HepG2 (cell line): ENCODE results near the gene TBX6. TPM values are rescaled to one million over a fixed set of nuclear protein-coding genes. Genes with fewer than 3 reads are reported as not detected.

Source experiments
- ATAC-seq: fragments of 200-7000 bp; cut with Tn5 transposase; 3 replicates; pipeline ENCODE4 v1.9.1; 2020; ENCODE audit warnings: mild to moderate bottlenecking, moderate library complexity
- BruUV-seq: library from RNA; stranded (reverse); fragments of 400-500 nt; replicated peaks from 2 replicates; lab custom pipeline; 2021; lab: Mats Ljungman, UMichigan
- CTCF ChIA-PET: fragments of 300-600 bp; formaldehyde crosslinking; extraction: SDS; loops from one replicate; lab custom pipeline; 2021; ENCODE audit warnings: low total read pairs, inconsistent platforms, low intra/inter-chr PET ratio; lab: Yijun Ruan, JAX
- POLR2A ChIA-PET: fragments of 350-600 bp; sonication (Branson Sonifier 250); formaldehyde crosslinking; loops from one replicate; lab custom pipeline; 2020; ENCODE audit warnings: antibody characterized with exemption, inconsistent platforms; lab: Yijun Ruan, JAX
- DNase-seq: peaks from one replicate; pipeline ENCODE4 v3.0.0-alpha.2; 2015; ENCODE audit warnings: low spot score
- FAIRE-seq: peaks from 3 replicates; lab custom pipeline; 2011; peaks lifted over from hg19 to GRCh38; lab: Jason Lieb, UNC
- H2AFZ ChIP-seq: one replicate; pipeline ENCODE4 v1.6.1; 2011; ENCODE audit warnings: low read length, inconsistent platforms
- H3K27ac ChIP-seq: fragments of 300-600 bp; 3 replicates; pipeline ENCODE4 v1.8.0; 2011; ENCODE audit warnings: mixed run types, mild to moderate bottlenecking, mixed read lengths, low read length, inconsistent platforms; ENCODE audit not compliant: insufficient read depth; ENCODE audit errors: extremely low read length
- H3K27me3 ChIP-seq, 2 experiments: fragments of 200-600 bp in 1 of 2; 2 replicates in 1 of 2; 3 replicates in 1 of 2; pipeline versions ENCODE4 v1.6.0 to v1.8.0; 2011; ENCODE audit warnings: low read length in 2 of 2, mild to moderate bottlenecking in 2 of 2, moderate library complexity in 2 of 2, inconsistent platforms in 1 of 2; ENCODE audit not compliant: insufficient read depth in 2 of 2, control insufficient read depth in 1 of 2
- H3K36me3 ChIP-seq, 2 experiments: fragments of 200-600 bp in 1 of 2; replicated peaks in 1 of 2; 2 replicates in 1 of 2; 3 replicates in 1 of 2; pipeline versions ENCODE4 v1.5.1 to v1.8.0; 2011; ENCODE audit warnings: low read length in 2 of 2, inconsistent platforms in 1 of 2; ENCODE audit not compliant: insufficient read depth in 2 of 2, control insufficient read depth in 1 of 2
- H3K4me1 ChIP-seq: 2 replicates; pipeline ENCODE4 v1.5.1; 2012; ENCODE audit warnings: low read length, inconsistent platforms; ENCODE audit not compliant: insufficient read depth
- H3K4me2 ChIP-seq: 2 replicates; pipeline ENCODE4 v1.6.0; 2011; ENCODE audit warnings: low read depth, low read length, inconsistent platforms
- H3K4me3 ChIP-seq, 3 experiments: fragments of 200-600 bp in 1 of 3; sonication (generic), shearing (Covaris generic) in 1 of 3; replicated peaks in 1 of 3; 2 replicates each; pipeline ENCODE4 v1.5.1; 2011 to 2016; ENCODE audit warnings: low read length in 3 of 3, inconsistent platforms in 2 of 3, low read depth in 2 of 3, mild to moderate bottlenecking in 2 of 3, control low read depth in 1 of 3, mixed read lengths in 1 of 3; ENCODE audit not compliant: insufficient read depth in 1 of 3
- H3K79me2 ChIP-seq: one replicate; pipeline ENCODE4 v1.6.1; 2011; ENCODE audit warnings: low read length, inconsistent platforms; ENCODE audit not compliant: insufficient read depth
- H3K9ac ChIP-seq: 2 replicates; pipeline ENCODE4 v1.6.0; 2011; ENCODE audit warnings: mild to moderate bottlenecking, low read depth, low read length, inconsistent platforms; ENCODE audit not compliant: insufficient read depth
- H3K9me3 ChIP-seq: 2 replicates; pipeline ENCODE4 v1.5.1; 2012; ENCODE audit warnings: mild to moderate bottlenecking, low read length
- H4K20me1 ChIP-seq: 2 replicates; pipeline ENCODE4 v1.6.0; 2011; ENCODE audit warnings: inconsistent platforms, mild to moderate bottlenecking, low read length, moderate library complexity; ENCODE audit not compliant: insufficient read depth
- ARID2 ChIP-seq: sonication (generic); formaldehyde crosslinking; IDR thresholded peaks from 2 replicates; pipeline ENCODE4 v1.8.1; 2022; ENCODE audit warnings: mild to moderate bottlenecking, missing genetic modification reagents, borderline replicate concordance
- HNRNPL ChIP-seq: fragments of 200-400 bp; formaldehyde crosslinking; IDR thresholded peaks from 2 replicates; pipeline ENCODE4 v1.6.1; 2017; ENCODE audit warnings: mild to moderate bottlenecking, low read depth, low read length
- NR2C2 ChIP-seq: sonication (generic); formaldehyde crosslinking; IDR thresholded peaks from 2 replicates; pipeline ENCODE4 v1.4.0; 2020; ENCODE audit warnings: missing genetic modification reagents, mild to moderate bottlenecking, moderate library complexity, borderline replicate concordance
- NR2F6 ChIP-seq, 2 experiments: IDR thresholded peaks; 2 replicates each; pipeline ENCODE4 v1.6.1; 2016; ENCODE audit warnings: antibody characterized with exemption in 1 of 2, mild to moderate bottlenecking in 1 of 2
- POLR2A ChIP-seq, 2 experiments: IDR thresholded peaks; 2 replicates each; pipeline ENCODE4 v1.6.1; 2011; ENCODE audit warnings: low read depth in 2 of 2, low read length in 2 of 2, mild to moderate bottlenecking in 1 of 2, moderate library complexity in 1 of 2; ENCODE audit not compliant: insufficient read depth in 1 of 2
- RARA ChIP-seq: IDR thresholded peaks from 2 replicates; pipeline ENCODE4 v1.6.1; 2016; ENCODE audit warnings: missing genetic modification reagents, missing compliant biosample characterization
- RBAK ChIP-seq: sonication (generic); formaldehyde crosslinking; IDR thresholded peaks from 2 replicates; pipeline ENCODE4 v1.5.1; 2020; ENCODE audit warnings: mild to moderate bottlenecking, missing genetic modification reagents
- YEATS2 ChIP-seq: sonication (generic); formaldehyde crosslinking; IDR thresholded peaks from 2 replicates; pipeline ENCODE4 v1.4.0; 2020; ENCODE audit warnings: missing genetic modification reagents, borderline replicate concordance
- ZNF232 ChIP-seq: sonication (generic); formaldehyde crosslinking; IDR thresholded peaks from 2 replicates; pipeline ENCODE4 v1.4.0; 2020; ENCODE audit warnings: missing genetic modification reagents, borderline replicate concordance
- ZNF331 ChIP-seq: sonication (generic); formaldehyde crosslinking; IDR thresholded peaks from 2 replicates; pipeline ENCODE4 v1.4.0; 2020; ENCODE audit warnings: missing genetic modification reagents
- ZNF34 ChIP-seq: sonication (generic); formaldehyde crosslinking; IDR thresholded peaks from 2 replicates; pipeline ENCODE4 v1.4.0; 2020; ENCODE audit warnings: mild to moderate bottlenecking, missing genetic modification reagents, borderline replicate concordance
- ZNF558 ChIP-seq: sonication (generic); formaldehyde crosslinking; IDR thresholded peaks from 2 replicates; pipeline ENCODE4 v1.9.0; 2022; ENCODE audit warnings: mild to moderate bottlenecking, missing genetic modification reagents, borderline replicate concordance
- WGBS: methylation state at CpG from one replicate; pipeline ENCODE4 v1.1.6; 2017; ENCODE audit warnings: low lambda C conversion rate; 5-methylcytosine and 5-hydroxymethylcytosine counted together
- in situ Hi-C: cut with HindIII; loops from 2 replicates; pipeline ENCODE4 v1.10.0; 2017; ENCODE audit warnings: low pct_unique_long_range_greater_than_20kb; ENCODE audit not compliant: extremely low pct_ligation_motif_present
- intact Hi-C: fragments of 100-400 bp; cut with micrococcal nuclease; formaldehyde crosslinking; loops from one replicate; pipeline ENCODE4 v1.10.0; 2022; ENCODE audit not compliant: unreplicated experiment
- polyA plus RNA-seq, 8 experiments: library from polyadenylated mRNA; depleted of rRNA in 3 of 8; stranded (reverse) in 7 of 8; unstranded in 1 of 8; fragments of >200 nt; fragmentation: Illumina TruSeq in 4 of 8; extraction: Trizol in 4 of 8; gene quantifications; 2 replicates each; pipeline versions ENCODE4 v1.2.1 to v1.2.3, GENCODE V29; 2011 to 2016; ENCODE audit warnings: low read depth in 4 of 8, missing spikeins in 1 of 8, mixed read lengths in 1 of 8; ENCODE audit not compliant: insufficient read depth in 1 of 8
- total RNA-seq, 5 experiments: library from RNA; depleted of rRNA; stranded (reverse); fragments of >200 nt; fragmentation: Illumina TruSeq; extraction: Trizol; gene quantifications; 2 replicates each; pipeline ENCODE4 v1.2.3, GENCODE V29; 2016; ENCODE audit warnings: low read depth in 1 of 5
- TF ChIP-seq, protein P1 (sequence below): sonication (generic); formaldehyde crosslinking; IDR thresholded peaks from 2 replicates; pipeline ENCODE4 v1.8.0; 2023; ENCODE audit warnings: mild to moderate bottlenecking, missing genetic modification reagents
- TF ChIP-seq, protein P2 (sequence below): IDR thresholded peaks from 2 replicates; pipeline ENCODE4 v1.6.1; 2016; ENCODE audit warnings: low read depth, control low read depth
- TF ChIP-seq, protein P3 (sequence below): sonication (generic); formaldehyde crosslinking; IDR thresholded peaks from 2 replicates; pipeline ENCODE4 v1.8.0; 2022; ENCODE audit warnings: missing genetic modification reagents, mild to moderate bottlenecking, moderate library complexity, borderline replicate concordance

Gene TBX6
- total and polyA plus RNA-seq, 2 of the 13 experiments (the other 11 are each of a cell fraction or from before 2014, with no cell fraction given), result 0.24 to 0.42 TPM

DNA sequence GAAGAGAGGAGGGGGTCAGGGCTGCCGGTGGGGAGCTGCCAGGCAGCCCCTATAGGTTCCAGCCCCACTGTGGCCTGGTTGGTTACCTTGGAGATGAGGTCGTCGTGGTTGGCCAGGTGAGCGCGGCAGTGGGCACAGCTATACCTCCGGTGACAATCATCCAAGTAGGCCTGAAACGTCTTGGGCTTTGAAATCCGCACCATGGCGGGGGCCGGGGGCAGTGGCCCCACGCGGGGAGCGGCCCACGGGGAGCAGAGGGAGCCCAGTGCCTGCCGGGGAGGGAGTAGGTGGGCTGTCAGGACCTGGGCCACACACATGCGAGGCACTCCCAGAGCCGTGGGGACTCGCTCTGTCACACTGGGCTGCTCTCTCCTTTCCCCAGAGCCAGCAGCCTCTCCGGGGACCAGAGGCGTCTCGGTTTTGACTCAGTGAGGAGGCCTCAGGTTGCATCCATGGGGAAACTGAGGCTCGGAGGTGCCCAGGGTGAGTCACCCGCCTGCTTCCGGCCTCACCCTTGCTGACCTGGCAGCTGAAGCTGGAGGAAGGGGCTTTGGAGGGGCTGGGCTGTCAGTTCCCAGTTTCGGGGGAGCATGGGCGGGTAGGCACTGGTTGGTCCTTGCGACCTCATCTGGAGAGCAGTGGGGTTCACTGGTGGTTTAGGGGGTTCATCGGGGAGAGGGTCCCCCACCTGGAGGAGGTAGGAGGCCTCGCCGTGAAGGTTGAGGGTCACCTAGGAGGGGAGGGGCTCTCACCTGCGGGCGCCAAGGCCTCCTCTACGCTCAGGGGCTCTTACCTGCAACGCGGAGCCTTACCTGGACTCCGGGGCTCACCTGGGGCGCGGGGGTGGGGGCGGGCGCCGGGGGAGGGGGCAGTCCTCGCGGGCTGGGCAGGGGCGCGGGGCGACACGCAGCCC lies 3.7 kb upstream of the TBX6 start (continued):
- TF ChIP-seq YEATS2 (no peak), RBAK (CRISPR knock-in tag) (no peak), HNRNPL (0 out of 2 replicates have a peak, but pooled peaks have one; percentile 59), POLR2A (IDR thresholded peaks at IDR 0.05; ENCODE audit: insufficient read depth in 1 of 2, low read depth in 2 of 2, low read length in 2 of 2) (no peak)
- TF ChIP-seq, protein P1, sequence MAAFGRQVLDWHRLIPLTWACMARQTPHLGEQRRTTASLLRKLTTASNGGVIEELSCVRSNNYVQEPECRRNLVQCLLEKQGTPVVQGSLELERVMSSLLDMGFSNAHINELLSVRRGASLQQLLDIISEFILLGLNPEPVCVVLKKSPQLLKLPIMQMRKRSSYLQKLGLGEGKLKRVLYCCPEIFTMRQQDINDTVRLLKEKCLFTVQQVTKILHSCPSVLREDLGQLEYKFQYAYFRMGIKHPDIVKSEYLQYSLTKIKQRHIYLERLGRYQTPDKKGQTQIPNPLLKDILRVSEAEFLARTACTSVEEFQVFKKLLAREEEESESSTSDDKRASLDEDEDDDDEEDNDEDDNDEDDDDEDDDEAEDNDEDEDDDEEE (CRISPR knock-in tag), result 0 out of 2 replicates have a peak, but pooled peaks have one; percentile 35
- TF ChIP-seq, all 625 proteins: peak for 38

DNA sequence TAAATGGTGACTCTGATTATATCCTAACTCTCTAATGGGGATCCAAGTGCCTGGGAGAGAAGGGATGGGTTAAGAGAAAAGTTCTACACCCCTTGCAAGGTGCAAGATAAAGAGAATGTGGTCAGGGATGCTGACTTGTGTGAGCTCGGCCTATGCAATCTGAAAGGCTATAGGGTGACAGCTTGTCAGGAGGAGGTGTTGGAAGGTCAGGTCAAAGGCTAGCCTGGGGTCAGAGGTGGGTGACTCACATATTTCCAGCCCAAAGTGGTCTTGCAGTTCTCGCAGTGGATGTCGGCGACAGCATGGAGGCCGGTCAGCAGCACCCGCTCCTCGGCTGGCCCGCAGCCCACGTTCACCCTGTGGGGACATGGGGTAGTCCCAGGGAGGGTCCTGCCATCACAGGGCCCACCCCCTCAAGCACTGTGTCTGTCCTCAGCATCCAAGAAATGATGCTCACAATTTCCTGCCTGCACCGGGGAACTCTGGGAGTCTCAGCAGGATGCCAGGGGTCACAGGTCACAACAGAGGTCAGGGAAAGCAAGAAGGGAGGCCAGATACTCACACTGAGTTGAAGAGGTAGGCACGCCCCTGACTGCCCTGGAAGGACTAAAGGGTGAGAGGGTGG lies 2.9 kb upstream of the TBX6 start:
- BruUV-seq, result no TSS peak
- Histone ChIP-seq H3K4me1 (peaks cover 59% of the 10 kb centered on the region), H3K27ac (no peak overlapping the region), H3K9me3 (peaks cover 12% of the 10 kb centered on the region), H4K20me1 (no peaks in the 10 kb centered on the region), H3K36me3 (no peaks in the 10 kb centered on the region; a peak in 1 of 5 replicates), H3K4me2 (peak overlapping the region; percentile 96), H3K9ac (peak overlapping the region; percentile 72), H2AFZ (no peak overlapping the region), H3K79me2 (no peaks in the 10 kb centered on the region), H3K4me3 (peak overlapping the region in 1 of 3 experiments; percentile 82; a peak in 1 of 6 replicates), H3K27me3 (no peaks in the 10 kb centered on the region; a peak in 1 of 5 replicates)
- CTCF ChIA-PET, result no interaction called here
- DNase-seq (no peak), FAIRE-seq (no peak), ATAC-seq (no peak)
- in situ Hi-C loops, result loop anchor here (25.0 kb wide), 1 partner anchor 543 kb away; no protein-coding TSS in a partner anchor
- POLR2A ChIA-PET, result interaction anchor here (0.6 to 3.0 kb wide), 4 partner anchors 17 to 28 kb away, joined by 3 to 14 read pairs (median 6); partner anchors contain the start of gene PPP4C
- intact Hi-C loops, result no loop called here
- WGBS, result 59% methylated on average over 6 of the region's 11 CpGs
- peak; percentile 82 for TF ChIP-seq NR2C2 (CRISPR knock-in tag)
- TF ChIP-seq, protein P2, sequence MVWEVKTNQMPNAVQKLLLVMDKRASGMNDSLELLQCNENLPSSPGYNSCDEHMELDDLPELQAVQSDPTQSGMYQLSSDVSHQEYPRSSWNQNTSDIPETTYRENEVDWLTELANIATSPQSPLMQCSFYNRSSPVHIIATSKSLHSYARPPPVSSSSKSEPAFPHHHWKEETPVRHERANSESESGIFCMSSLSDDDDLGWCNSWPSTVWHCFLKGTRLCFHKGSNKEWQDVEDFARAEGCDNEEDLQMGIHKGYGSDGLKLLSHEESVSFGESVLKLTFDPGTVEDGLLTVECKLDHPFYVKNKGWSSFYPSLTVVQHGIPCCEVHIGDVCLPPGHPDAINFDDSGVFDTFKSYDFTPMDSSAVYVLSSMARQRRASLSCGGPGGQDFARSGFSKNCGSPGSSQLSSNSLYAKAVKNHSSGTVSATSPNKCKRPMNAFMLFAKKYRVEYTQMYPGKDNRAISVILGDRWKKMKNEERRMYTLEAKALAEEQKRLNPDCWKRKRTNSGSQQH (CRISPR knock-in tag), result no peak
- no peak for TF ChIP-seq ZNF232 (CRISPR knock-in tag)
- TF ChIP-seq ARID2 (CRISPR knock-in tag), result no peak
- 0 out of 2 replicates have a peak, but pooled peaks have one; percentile 29 for TF ChIP-seq RARA (CRISPR knock-in tag)
- TF ChIP-seq ZNF34 (CRISPR knock-in tag), result no peak
- TF ChIP-seq ZNF331, result no peak
- TF ChIP-seq ZNF558 (CRISPR knock-in tag), result no peak
- TF ChIP-seq, protein P3, sequence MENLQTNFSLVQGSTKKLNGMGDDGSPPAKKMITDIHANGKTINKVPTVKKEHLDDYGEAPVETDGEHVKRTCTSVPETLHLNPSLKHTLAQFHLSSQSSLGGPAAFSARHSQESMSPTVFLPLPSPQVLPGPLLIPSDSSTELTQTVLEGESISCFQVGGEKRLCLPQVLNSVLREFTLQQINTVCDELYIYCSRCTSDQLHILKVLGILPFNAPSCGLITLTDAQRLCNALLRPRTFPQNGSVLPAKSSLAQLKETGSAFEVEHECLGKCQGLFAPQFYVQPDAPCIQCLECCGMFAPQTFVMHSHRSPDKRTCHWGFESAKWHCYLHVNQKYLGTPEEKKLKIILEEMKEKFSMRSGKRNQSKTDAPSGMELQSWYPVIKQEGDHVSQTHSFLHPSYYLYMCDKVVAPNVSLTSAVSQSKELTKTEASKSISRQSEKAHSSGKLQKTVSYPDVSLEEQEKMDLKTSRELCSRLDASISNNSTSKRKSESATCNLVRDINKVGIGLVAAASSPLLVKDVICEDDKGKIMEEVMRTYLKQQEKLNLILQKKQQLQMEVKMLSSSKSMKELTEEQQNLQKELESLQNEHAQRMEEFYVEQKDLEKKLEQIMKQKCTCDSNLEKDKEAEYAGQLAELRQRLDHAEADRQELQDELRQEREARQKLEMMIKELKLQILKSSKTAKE (CRISPR knock-in tag), result peak; percentile 29; the same call in 1 of the 2 replicates
- peak; percentile 75 for TF ChIP-seq NR2F6 (IDR thresholded peaks at IDR 0.05)
- 0 out of 2 replicates have a peak, but pooled peaks have one; percentile 3 for TF ChIP-seq NR2F6 (CRISPR knock-in tag; IDR thresholded peaks at IDR 0.05)
